ENCODE measurements around the gene DGKH.
A peak's percentile ranks its signal among the peaks of the same experiment; 100 is the strongest.

The DGKH gene

DNA sequence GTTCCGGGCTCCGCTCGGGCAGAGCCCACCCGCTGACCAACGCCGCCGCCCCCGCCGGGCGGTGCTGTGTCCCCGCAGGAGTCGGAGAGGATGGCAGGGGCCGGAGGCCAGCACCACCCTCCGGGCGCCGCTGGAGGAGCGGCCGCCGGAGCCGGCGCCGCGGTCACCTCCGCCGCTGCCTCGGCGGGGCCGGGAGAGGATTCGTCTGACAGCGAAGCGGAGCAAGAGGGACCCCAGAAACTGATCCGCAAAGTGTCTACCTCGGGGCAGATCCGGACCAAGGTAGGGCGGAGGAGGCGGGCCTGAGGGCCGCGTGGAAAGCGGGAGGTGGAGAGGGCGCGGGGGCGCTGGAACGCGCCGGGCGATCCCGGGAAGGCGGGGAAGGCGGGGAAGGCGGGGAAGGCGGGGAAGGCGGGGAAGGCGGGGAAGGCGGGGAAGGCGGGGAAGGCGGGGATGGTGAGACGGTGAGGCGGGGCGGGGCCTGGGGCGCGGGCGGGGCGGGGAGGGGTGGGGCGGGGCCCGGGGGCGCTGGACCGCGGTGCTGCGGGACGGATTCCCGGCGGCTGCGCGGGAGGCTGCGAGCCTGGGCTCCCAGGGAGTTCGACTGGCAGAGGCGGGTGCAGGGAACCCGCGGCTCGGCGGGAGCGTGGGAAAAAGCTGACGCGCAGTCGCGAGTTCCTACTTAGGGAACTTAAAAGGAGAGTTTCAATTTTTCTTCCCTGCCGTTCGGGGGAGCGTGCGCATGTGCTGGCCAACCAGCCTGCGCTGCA, 421 bp downstream of the DGKH start:
- no peak for TF ChIP-seq CTCF (IDR thresholded peaks at IDR 0.05; ENCODE audit: low read depth, low read length)
- DNase-seq (ENCODE audit: low read depth in 2 of 2), result peak; percentile 66 to 84
- H3K4me3 ChIP-seq (replicated peaks in 1 of 2; ENCODE audit: low read depth in 2 of 2, low read length in 2 of 2), result peak overlapping the region; percentile 79 to 88

DNA sequence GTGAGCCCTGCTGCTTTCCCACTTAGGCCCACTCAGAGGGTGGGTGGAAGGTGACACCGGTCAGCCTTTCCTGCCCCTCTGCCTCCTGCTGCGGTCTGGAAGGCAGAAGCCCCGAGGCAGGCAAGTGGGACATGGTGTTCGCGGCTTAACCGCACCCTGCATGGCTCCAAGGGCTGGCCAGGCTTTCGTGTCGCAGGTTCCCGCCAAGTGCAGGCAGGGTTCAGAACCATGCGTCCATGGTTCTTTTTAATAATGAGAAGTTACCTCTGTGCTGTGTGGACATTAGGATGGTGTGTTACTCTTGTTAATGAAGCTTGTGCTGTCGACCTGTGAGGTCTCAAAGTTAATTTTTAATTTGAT, 986 bp downstream of the DGKH start:
- peak overlapping the region; percentile 68 to 79 for H3K4me3 ChIP-seq (replicated peaks in 1 of 2; ENCODE audit: low read depth in 2 of 2, low read length in 2 of 2)
- TF ChIP-seq CTCF (IDR thresholded peaks at IDR 0.05; ENCODE audit: low read depth, low read length), result no peak
- DNase-seq (ENCODE audit: low read depth in 2 of 2), result no peak

DNA sequence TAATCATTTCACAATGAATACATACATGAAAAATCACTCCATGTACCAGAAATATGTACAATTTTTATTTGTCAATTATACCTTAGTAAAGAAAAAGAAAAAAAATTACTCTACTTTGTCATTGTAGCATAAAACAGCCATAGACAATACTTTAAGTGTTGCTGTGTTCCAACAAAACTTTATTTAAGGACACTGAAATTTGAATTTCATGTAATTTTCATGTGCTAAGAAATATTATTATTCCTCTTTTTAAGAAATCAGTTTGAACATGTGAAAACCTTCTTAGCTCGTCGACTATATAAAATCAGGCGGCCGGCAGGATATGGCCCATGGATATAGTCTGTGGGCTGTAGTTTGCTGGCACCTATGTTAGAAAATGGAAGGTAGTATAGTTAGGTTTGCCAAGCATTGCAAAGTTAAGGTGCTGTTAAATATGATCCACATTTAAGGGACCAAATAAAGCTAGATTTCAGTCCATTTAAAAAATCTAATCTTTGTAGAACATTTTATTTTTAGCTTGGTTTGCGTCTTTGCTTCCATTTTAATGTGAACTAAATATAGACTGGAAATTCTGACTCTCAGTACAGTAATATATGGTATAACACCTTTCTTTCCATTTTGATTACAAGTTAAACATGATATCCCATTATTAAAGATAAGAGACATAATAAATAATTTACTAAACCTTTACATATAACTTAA, 6.5 kb downstream of the DGKH start:
- H3K4me3 ChIP-seq (replicated peaks in 1 of 2; ENCODE audit: low read depth in 2 of 2, low read length in 2 of 2), result no peak overlapping the region
- no peak for TF ChIP-seq CTCF (IDR thresholded peaks at IDR 0.05; ENCODE audit: low read depth, low read length)
- no peak for DNase-seq (ENCODE audit: low read depth in 2 of 2)

- DNase-seq (ENCODE audit: low read depth in 2 of 2), result no peak
- TF ChIP-seq CTCF (IDR thresholded peaks at IDR 0.05; ENCODE audit: low read depth, low read length), result no peak
- H3K4me3 ChIP-seq (replicated peaks in 1 of 2; ENCODE audit: low read depth in 2 of 2, low read length in 2 of 2), result no peak overlapping the region
Measured at GRCh38 chr13:42055500-42056085, 7.1 kb downstream of the DGKH start.

GRCh38 chr13:42056146-42056545, 7.7 kb downstream of the DGKH start:
- no peak for DNase-seq (ENCODE audit: low read depth in 2 of 2)
- no peak for TF ChIP-seq CTCF (IDR thresholded peaks at IDR 0.05; ENCODE audit: low read depth, low read length)
- no peak overlapping the region for H3K4me3 ChIP-seq (replicated peaks in 1 of 2; ENCODE audit: low read depth in 2 of 2, low read length in 2 of 2)

DNA sequence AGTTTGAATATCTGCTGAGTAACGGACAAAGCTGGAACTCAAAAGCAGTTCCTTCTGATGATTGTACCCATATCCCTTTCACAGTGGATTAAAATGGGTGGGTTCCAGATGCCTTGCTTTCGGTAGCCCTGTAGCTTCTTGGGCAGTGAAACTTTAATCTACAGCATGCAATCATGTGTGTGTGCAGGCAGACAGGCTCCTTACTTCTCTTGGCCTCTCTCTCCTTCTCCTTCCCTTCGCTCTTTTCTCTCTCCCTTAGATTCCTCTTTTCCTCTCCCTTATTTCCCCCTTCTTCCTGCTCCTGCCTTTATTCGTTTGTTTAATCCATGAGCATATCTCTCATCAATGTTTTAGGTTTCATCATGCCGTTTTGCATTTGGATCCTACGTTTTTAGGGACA, 8.1 kb downstream of the DGKH start:
- H3K4me3 ChIP-seq (replicated peaks in 1 of 2; ENCODE audit: low read depth in 2 of 2, low read length in 2 of 2), result no peak overlapping the region
- DNase-seq (ENCODE audit: low read depth in 2 of 2), result no peak
- no peak for TF ChIP-seq CTCF (IDR thresholded peaks at IDR 0.05; ENCODE audit: low read depth, low read length)
